Loucy (cell line): ENCODE results near the gene BGN.

Experiments
- H2AFZ ChIP-seq: fragments of 200-600 bp; sonication (generic); 2 replicates; pipeline ENCODE4 v1.6.0; 2016; ENCODE audit warnings: antibody characterized with exemption, mild to moderate bottlenecking, low read length, moderate library complexity
- H3F3A ChIP-seq: fragments of 200-600 bp; 2 replicates; pipeline ENCODE4 v1.6.0; 2016; ENCODE audit warnings: antibody characterized with exemption, low read depth, mild to moderate bottlenecking
- H3K27me3 ChIP-seq: fragments of 200-600 bp; sonication (generic); 2 replicates; pipeline ENCODE4 v1.6.1; 2014; ENCODE audit warnings: low read length, mild to moderate bottlenecking; ENCODE audit not compliant: insufficient read depth, poor library complexity, severe bottlenecking
- H3K36me3 ChIP-seq: fragments of 200-600 bp; sonication (generic); 2 replicates; pipeline ENCODE4 v1.6.1; 2016; ENCODE audit warnings: low read length; ENCODE audit not compliant: insufficient read depth
- H3K4me1 ChIP-seq: fragments of 200-600 bp; sonication (generic); 2 replicates; pipeline ENCODE4 v1.5.1; 2014; ENCODE audit warnings: low read length, mild to moderate bottlenecking; ENCODE audit not compliant: insufficient read depth, poor library complexity, severe bottlenecking
- H3K4me2 ChIP-seq: fragments of 200-600 bp; sonication (generic); 2 replicates; pipeline ENCODE4 v1.6.0; 2014; ENCODE audit warnings: antibody characterized with exemption, low read length, low read depth, mild to moderate bottlenecking; ENCODE audit not compliant: poor library complexity, severe bottlenecking
- H3K4me3 ChIP-seq: fragments of 200-600 bp; sonication (generic); 2 replicates; pipeline ENCODE4 v1.5.1; 2014; ENCODE audit warnings: low read length, mild to moderate bottlenecking, mixed read lengths; ENCODE audit not compliant: poor library complexity, severe bottlenecking
- H3K79me2 ChIP-seq: fragments of 200-600 bp; sonication (generic); 2 replicates; pipeline ENCODE4 v1.6.1; 2014; ENCODE audit warnings: low read length; ENCODE audit not compliant: insufficient read depth
- H3K9ac ChIP-seq: fragments of 200-600 bp; sonication (generic); 2 replicates; pipeline ENCODE4 v1.6.0; 2014; ENCODE audit warnings: mild to moderate bottlenecking, low read depth, low read length, moderate library complexity; ENCODE audit not compliant: poor library complexity, severe bottlenecking
- H3K9me2 ChIP-seq: fragments of 200-600 bp; sonication (generic); replicated peaks from 2 replicates; pipeline ENCODE4 v1.6.1; 2016; ENCODE audit warnings: low read depth, low read length, mixed read lengths
- H3K9me3 ChIP-seq: fragments of 200-600 bp; sonication (generic); 2 replicates; pipeline ENCODE4 v1.6.1; 2014; ENCODE audit warnings: mild to moderate bottlenecking, antibody characterized with exemption, low read length, low read depth; ENCODE audit not compliant: insufficient read depth
- H4K20me1 ChIP-seq: fragments of 200-600 bp; sonication (generic); 2 replicates; pipeline ENCODE4 v1.6.0; 2014; ENCODE audit warnings: antibody characterized with exemption, low read length, mild to moderate bottlenecking; ENCODE audit not compliant: insufficient read depth, poor library complexity, severe bottlenecking
- EZH2phosphoT487 ChIP-seq: fragments of 200-600 bp; IDR thresholded peaks from 2 replicates; pipeline ENCODE4 v1.6.1; 2018; ENCODE audit warnings: antibody characterized with exemption, mild to moderate bottlenecking, moderate library complexity, borderline replicate concordance
- TF ChIP-seq, protein P1 (sequence below): fragments of 200-600 bp; sonication (generic); conservative IDR thresholded peaks from 2 replicates; pipeline ENCODE4 v1.5.1; 2014; ENCODE audit warnings: mild to moderate bottlenecking, antibody characterized with exemption, low read length

The BGN gene

DNA sequence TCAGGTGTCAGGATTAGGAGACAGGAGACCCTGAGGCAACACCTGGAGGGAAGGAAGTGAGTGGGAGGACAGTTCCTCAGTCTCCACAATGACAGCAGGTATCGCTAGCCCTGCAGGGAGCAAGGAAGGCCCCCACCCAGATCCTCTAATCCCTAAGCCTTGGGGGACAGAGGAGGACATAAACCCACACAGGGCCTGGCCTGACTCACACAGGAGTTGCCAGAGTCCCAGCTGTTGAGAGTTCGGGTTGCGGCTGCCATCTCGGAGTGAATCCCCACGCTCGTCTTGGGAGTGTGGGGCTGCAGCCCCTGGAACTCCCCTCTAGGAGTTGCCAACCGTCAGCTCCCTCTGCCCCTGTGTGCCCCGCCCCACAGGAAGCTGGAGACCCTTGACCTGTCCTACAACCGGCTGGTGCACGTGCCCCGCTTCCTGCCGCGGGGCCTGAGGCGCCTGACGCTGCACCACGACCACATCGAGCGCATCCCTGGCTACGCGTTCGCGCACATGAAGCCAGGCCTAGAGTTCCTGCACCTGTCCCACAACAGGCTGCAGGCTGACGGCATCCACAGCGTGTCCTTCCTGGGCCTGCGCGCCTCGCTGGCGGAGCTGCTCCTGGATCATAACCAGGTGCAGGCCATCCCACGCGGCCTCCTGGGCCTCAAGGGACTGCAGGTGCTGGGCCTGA, 9.2 kb upstream of the BGN start:
- Histone ChIP-seq H3K9me3 (no peaks in the 10 kb centered on the region), H3K9me2 (no peaks in the 10 kb centered on the region), H3F3A (no peaks in the 10 kb centered on the region), H3K4me3 (no peak overlapping the region), H3K27me3 (no peaks in the 10 kb centered on the region), H3K79me2 (no peaks in the 10 kb centered on the region), H2AFZ (no peak overlapping the region), H4K20me1 (no peaks in the 10 kb centered on the region), H3K4me1 (no peaks in the 10 kb centered on the region), H3K36me3 (no peaks in the 10 kb centered on the region), H3K4me2 (no peak overlapping the region), H3K9ac (no peak overlapping the region)
- no peak for TF ChIP-seq EZH2phosphoT487

DNA sequence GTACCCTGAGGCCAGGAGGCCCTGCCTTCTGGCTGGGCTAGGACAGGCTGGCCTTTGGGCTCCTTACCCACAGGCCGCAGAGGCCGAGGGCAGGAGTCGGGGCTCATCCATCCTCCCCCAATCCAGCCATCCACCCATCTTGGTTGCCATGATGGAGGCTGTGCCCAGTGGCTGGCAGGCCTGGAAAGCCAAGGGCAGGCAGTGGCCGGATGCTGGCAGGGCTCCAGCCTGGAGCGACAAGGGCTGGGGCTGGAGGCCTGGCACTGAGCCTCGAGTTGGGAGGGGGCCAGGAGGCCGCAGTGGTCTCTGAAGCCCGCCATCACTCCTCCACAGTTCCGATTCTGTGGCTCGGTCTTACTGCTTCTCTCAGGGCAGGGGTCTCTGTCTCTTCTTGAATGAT, 8.6 kb upstream of the BGN start:
- no peaks in the 10 kb centered on the region for H3K4me1 ChIP-seq
- no peaks in the 10 kb centered on the region for H3K9me3 ChIP-seq
- H3K27me3 ChIP-seq, result no peaks in the 10 kb centered on the region
- H3K36me3 ChIP-seq, result no peaks in the 10 kb centered on the region
- H3K4me2 ChIP-seq, result no peak overlapping the region
- no peak for TF ChIP-seq EZH2phosphoT487
- TF ChIP-seq, protein P1, sequence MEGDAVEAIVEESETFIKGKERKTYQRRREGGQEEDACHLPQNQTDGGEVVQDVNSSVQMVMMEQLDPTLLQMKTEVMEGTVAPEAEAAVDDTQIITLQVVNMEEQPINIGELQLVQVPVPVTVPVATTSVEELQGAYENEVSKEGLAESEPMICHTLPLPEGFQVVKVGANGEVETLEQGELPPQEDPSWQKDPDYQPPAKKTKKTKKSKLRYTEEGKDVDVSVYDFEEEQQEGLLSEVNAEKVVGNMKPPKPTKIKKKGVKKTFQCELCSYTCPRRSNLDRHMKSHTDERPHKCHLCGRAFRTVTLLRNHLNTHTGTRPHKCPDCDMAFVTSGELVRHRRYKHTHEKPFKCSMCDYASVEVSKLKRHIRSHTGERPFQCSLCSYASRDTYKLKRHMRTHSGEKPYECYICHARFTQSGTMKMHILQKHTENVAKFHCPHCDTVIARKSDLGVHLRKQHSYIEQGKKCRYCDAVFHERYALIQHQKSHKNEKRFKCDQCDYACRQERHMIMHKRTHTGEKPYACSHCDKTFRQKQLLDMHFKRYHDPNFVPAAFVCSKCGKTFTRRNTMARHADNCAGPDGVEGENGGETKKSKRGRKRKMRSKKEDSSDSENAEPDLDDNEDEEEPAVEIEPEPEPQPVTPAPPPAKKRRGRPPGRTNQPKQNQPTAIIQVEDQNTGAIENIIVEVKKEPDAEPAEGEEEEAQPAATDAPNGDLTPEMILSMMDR, result no peak
- no peak overlapping the region for H3K4me3 ChIP-seq
- no peaks in the 10 kb centered on the region for H3K9me2 ChIP-seq
- H2AFZ ChIP-seq, result no peak overlapping the region
- H3K9ac ChIP-seq, result no peak overlapping the region
- H3K79me2 ChIP-seq, result no peaks in the 10 kb centered on the region
- no peaks in the 10 kb centered on the region for H3F3A ChIP-seq
- no peaks in the 10 kb centered on the region for H4K20me1 ChIP-seq

DNA sequence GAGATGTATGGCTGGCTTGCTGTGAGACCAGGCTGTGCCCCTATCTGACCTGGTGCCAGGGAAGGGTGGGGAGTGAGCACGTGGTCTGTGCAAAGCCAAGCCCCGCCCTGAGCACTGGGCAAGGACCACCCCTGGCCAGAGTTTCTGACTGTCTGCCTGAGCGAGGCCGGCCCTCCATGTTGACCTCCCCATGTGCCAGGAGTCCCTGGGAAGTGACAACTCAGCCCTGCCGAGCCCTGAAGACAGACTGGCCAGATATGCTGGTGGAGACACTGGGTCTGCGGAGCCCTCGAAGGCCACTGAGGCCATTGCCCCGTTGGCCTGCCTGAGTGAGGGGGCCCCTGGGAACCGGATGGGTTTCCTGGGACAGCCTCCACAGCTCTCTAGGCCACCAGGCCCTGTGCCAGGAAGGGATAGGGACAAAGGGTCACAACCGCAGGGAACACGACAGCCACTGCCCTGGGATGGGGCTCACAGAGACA, 7.1 kb upstream of the BGN start:
- Histone ChIP-seq H3K36me3 (no peaks in the 10 kb centered on the region), H4K20me1 (no peaks in the 10 kb centered on the region), H3K9ac (no peak overlapping the region), H2AFZ (no peak overlapping the region), H3K9me2 (no peaks in the 10 kb centered on the region), H3K4me3 (no peak overlapping the region), H3K9me3 (no peaks in the 10 kb centered on the region), H3K4me1 (no peaks in the 10 kb centered on the region), H3F3A (no peaks in the 10 kb centered on the region), H3K4me2 (no peak overlapping the region), H3K79me2 (no peaks in the 10 kb centered on the region), H3K27me3 (no peaks in the 10 kb centered on the region)
- TF ChIP-seq, protein P1, result no peak
- TF ChIP-seq EZH2phosphoT487, result no peak
